Smooth muscle cell (in vitro differentiated cells): ENCODE measurements around the gene METTL25B. TPM values are rescaled to one million over a fixed set of nuclear protein-coding genes. Genes with fewer than 3 reads are reported as not detected.

Experiments
- DNase-seq: peaks from one replicate; lab custom pipeline; 2025; ENCODE audit not compliant: unreplicated experiment; lab: John Stamatoyannopoulos, UW
- H2AFZ ChIP-seq: fragments of 200-600 bp; sonication (generic); 2 replicates; pipeline ENCODE4 v1.6.0; 2016; ENCODE audit warnings: antibody characterized with exemption, low read depth, mild to moderate bottlenecking
- H3F3A ChIP-seq: fragments of 200-600 bp; sonication (generic); 2 replicates; pipeline ENCODE4 v1.6.0; 2017; ENCODE audit warnings: antibody characterized with exemption, low read depth
- H3K27ac ChIP-seq: fragments of 200-600 bp; sonication (generic); 2 replicates; pipeline ENCODE4 v1.5.1; 2016; ENCODE audit warnings: low read depth, mild to moderate bottlenecking
- H3K27me3 ChIP-seq: fragments of 200-600 bp; sonication (generic); 2 replicates; pipeline ENCODE4 v1.6.1; 2016; ENCODE audit warnings: low read depth, mild to moderate bottlenecking
- H3K36me3 ChIP-seq: fragments of 200-600 bp; sonication (generic); 2 replicates; pipeline ENCODE4 v1.5.1; 2016; ENCODE audit warnings: low read depth
- H3K4me1 ChIP-seq: fragments of 200-600 bp; sonication (generic); 2 replicates; pipeline ENCODE4 v1.5.1; 2016; ENCODE audit warnings: low read depth
- H3K4me2 ChIP-seq: fragments of 200-600 bp; sonication (generic); 2 replicates; pipeline ENCODE4 v1.6.0; 2016; ENCODE audit warnings: mild to moderate bottlenecking
- H3K4me3 ChIP-seq: fragments of 200-600 bp; sonication (generic); 2 replicates; pipeline ENCODE4 v1.5.1; 2016; ENCODE audit warnings: mild to moderate bottlenecking
- H3K79me2 ChIP-seq: fragments of 200-600 bp; sonication (generic); 2 replicates; pipeline ENCODE4 v1.6.0; 2016; ENCODE audit warnings: low read depth, mild to moderate bottlenecking
- H3K9ac ChIP-seq: fragments of 200-600 bp; sonication (generic); 2 replicates; pipeline ENCODE4 v1.6.0; 2016; ENCODE audit warnings: low read depth
- H3K9me3 ChIP-seq: fragments of 200-600 bp; sonication (generic); replicated peaks from 2 replicates; pipeline ENCODE4 v1.5.1; 2016; ENCODE audit warnings: low read depth
- H4K20me1 ChIP-seq: fragments of 200-600 bp; sonication (generic); 2 replicates; pipeline ENCODE4 v1.6.0; 2016; ENCODE audit warnings: low read depth
- WGBS: methylation state at CpG from one replicate; pipeline ENCODE4 v1.1.7; 2016; ENCODE audit warnings: low lambda C conversion rate; 5-methylcytosine and 5-hydroxymethylcytosine counted together
- polyA plus RNA-seq: library from polyadenylated mRNA; unstranded; fragments of >200 nt; fragmentation: Nextera tagmentation; extraction: Ambion mirVana; gene quantifications from 2 replicates; pipeline ENCODE4 v1.2.1, GENCODE V29; 2016
- total RNA-seq: library from RNA; depleted of rRNA; stranded (reverse); fragments of >200 nt; gene quantifications from 2 replicates; pipeline ENCODE4 v1.2.3, GENCODE V29; 2014
- TF ChIP-seq, protein P1 (sequence below): fragments of 200-600 bp; sonication (generic); IDR thresholded peaks from 2 replicates; pipeline ENCODE4 v1.5.1; 2017; ENCODE audit warnings: borderline replicate concordance, mild to moderate bottlenecking, antibody characterized with exemption; ENCODE audit not compliant: insufficient read depth, poor library complexity, severe bottlenecking

METTL25B gene
- total and polyA plus RNA-seq, 2 experiments from 2014 or later, result 11.0 to 17.5 TPM

GRCh38 chr1:156721131-156721530, 7.1 kb upstream of the METTL25B start:
- H3F3A ChIP-seq, result peaks cover 2% of the 10 kb centered on the region
- DNase-seq, result no peak
- H3K9me3 ChIP-seq, result no peaks in the 10 kb centered on the region
- H3K4me3 ChIP-seq, result no peak overlapping the region
- no peak overlapping the region for H3K9ac ChIP-seq
- H3K4me2 ChIP-seq, result no peak overlapping the region
- H4K20me1 ChIP-seq, result peaks cover 43% of the 10 kb centered on the region
- H2AFZ ChIP-seq, result no peak overlapping the region
- no peaks in the 10 kb centered on the region for H3K27me3 ChIP-seq
- WGBS, result 54% methylated on average over 2 of the region's 2 CpGs
- no peak overlapping the region for H3K27ac ChIP-seq
- peaks cover 10% of the 10 kb centered on the region for H3K4me1 ChIP-seq
- TF ChIP-seq, protein P1, sequence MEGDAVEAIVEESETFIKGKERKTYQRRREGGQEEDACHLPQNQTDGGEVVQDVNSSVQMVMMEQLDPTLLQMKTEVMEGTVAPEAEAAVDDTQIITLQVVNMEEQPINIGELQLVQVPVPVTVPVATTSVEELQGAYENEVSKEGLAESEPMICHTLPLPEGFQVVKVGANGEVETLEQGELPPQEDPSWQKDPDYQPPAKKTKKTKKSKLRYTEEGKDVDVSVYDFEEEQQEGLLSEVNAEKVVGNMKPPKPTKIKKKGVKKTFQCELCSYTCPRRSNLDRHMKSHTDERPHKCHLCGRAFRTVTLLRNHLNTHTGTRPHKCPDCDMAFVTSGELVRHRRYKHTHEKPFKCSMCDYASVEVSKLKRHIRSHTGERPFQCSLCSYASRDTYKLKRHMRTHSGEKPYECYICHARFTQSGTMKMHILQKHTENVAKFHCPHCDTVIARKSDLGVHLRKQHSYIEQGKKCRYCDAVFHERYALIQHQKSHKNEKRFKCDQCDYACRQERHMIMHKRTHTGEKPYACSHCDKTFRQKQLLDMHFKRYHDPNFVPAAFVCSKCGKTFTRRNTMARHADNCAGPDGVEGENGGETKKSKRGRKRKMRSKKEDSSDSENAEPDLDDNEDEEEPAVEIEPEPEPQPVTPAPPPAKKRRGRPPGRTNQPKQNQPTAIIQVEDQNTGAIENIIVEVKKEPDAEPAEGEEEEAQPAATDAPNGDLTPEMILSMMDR, result no peak
- H3K36me3 ChIP-seq, result no peaks in the 10 kb centered on the region
- peaks cover 27% of the 10 kb centered on the region for H3K79me2 ChIP-seq

GRCh38 chr1:156721535-156721934, 6.7 kb upstream of the METTL25B start:
- H3K27me3 ChIP-seq, result no peaks in the 10 kb centered on the region
- peaks cover 6% of the 10 kb centered on the region for H3F3A ChIP-seq
- 84% methylated on average over 4 of the region's 4 CpGs for WGBS
- H3K9ac ChIP-seq, result no peak overlapping the region
- H3K36me3 ChIP-seq, result no peaks in the 10 kb centered on the region
- DNase-seq, result no peak
- TF ChIP-seq, protein P1, result no peak
- no peak overlapping the region for H3K4me2 ChIP-seq
- peaks cover 31% of the 10 kb centered on the region for H3K79me2 ChIP-seq
- H2AFZ ChIP-seq, result no peak overlapping the region
- peaks cover 47% of the 10 kb centered on the region for H4K20me1 ChIP-seq
- peaks cover 14% of the 10 kb centered on the region for H3K4me1 ChIP-seq
- no peak overlapping the region for H3K27ac ChIP-seq
- no peaks in the 10 kb centered on the region for H3K9me3 ChIP-seq
- H3K4me3 ChIP-seq, result no peak overlapping the region

- no peak overlapping the region for H3K27ac ChIP-seq
- H3K79me2 ChIP-seq, result peaks cover 53% of the 10 kb centered on the region
- H4K20me1 ChIP-seq, result peaks cover 59% of the 10 kb centered on the region
- H3K9ac ChIP-seq, result no peak overlapping the region
- 19% methylated on average over 18 of the region's 18 CpGs for WGBS
- TF ChIP-seq, protein P1, result peak; percentile 87
- H3K4me2 ChIP-seq, result peak overlapping the region; percentile 97
- no peaks in the 10 kb centered on the region for H3K9me3 ChIP-seq
- DNase-seq, result peak; percentile 53
- H3K4me1 ChIP-seq, result peaks cover 31% of the 10 kb centered on the region
- H3K4me3 ChIP-seq, result peak overlapping the region; percentile 38
- H3K27me3 ChIP-seq, result no peaks in the 10 kb centered on the region
- no peaks in the 10 kb centered on the region for H3K36me3 ChIP-seq
- H3F3A ChIP-seq, result peaks cover 6% of the 10 kb centered on the region
- no peak overlapping the region for H2AFZ ChIP-seq
These were observed 2.5 kb upstream of the METTL25B start for GRCh38 chr1:156725683-156726280.
